ENCODE results near the gene C17orf67. TPM values are rescaled to one million over a fixed set of nuclear protein-coding genes. Genes with fewer than 3 reads are reported as not detected.

The C17orf67 gene
- total and polyA plus RNA-seq, 9 of the 15 experiments (the other 6 are each of a cell fraction or from before 2014, with no cell fraction given): 0.07 to 1.7 (median 0.59) TPM

GRCh38 chr17:56817066-56817465, 16.7 kb downstream of the C17orf67 start:
- no peak overlapping the region for H3K9ac ChIP-seq (ENCODE audit: insufficient read depth in 1 of 2, low read depth in 2 of 2, low read length in 2 of 2)
- no peak overlapping the region for H3K4me2 ChIP-seq (ENCODE audit: insufficient read depth, low read length)
- H3K36me3 ChIP-seq (ENCODE audit: control insufficient read depth, insufficient read depth, low read length): no peaks in the 10 kb centered on the region
- FAIRE-seq (no peak), ATAC-seq (no peak), DNase-seq (ENCODE audit: extremely low read depth in 1 of 4, low spot score in 3 of 4) (no peak)
- H3K4me1 ChIP-seq (replicated peaks in 1 of 2; ENCODE audit: control insufficient read depth in 2 of 2, insufficient read depth in 2 of 2, low read length in 2 of 2): peaks cover 0 to 3% of the 10 kb centered on the region in 2 experiments; a peak in 2 of 5 replicates
- peaks cover 16 to 19% of the 10 kb centered on the region in 2 experiments for H3K27me3 ChIP-seq (ENCODE audit: control insufficient read depth in 2 of 2, insufficient read depth in 2 of 2, low read length in 2 of 2)
- in situ Hi-C loops (cut with MboI): loop anchor here (5.0 kb wide), 1 partner anchor 120 kb away; no protein-coding TSS in a partner anchor
- intact Hi-C loops (cut with micrococcal nuclease): no loop called here
- H3K9me3 ChIP-seq (replicated peaks; ENCODE audit: control insufficient read depth, insufficient read depth, low read depth, low read length): no peaks in the 10 kb centered on the region
- H3K27ac ChIP-seq (ENCODE audit: extremely low read depth, low read depth, low read length): no peak overlapping the region
- no peak overlapping the region for H3K4me3 ChIP-seq
- BruUV-seq (replicated peaks): no TSS peak
- no peaks in the 10 kb centered on the region for H4K20me1 ChIP-seq (replicated peaks; ENCODE audit: control insufficient read depth, insufficient read depth, low read length)
- ChIA-PET CTCF (ENCODE audit: low intra/inter-chr PET ratio) (interaction anchor here (0.6 kb wide), 1 partner anchor 115 kb away, joined by 4 read pairs; no protein-coding TSS in a partner anchor), POLR2A (interaction anchor here (0.9 to 1.3 kb wide), 2 partner anchors 10 to 16 kb away, joined by 3 to 4 read pairs; no protein-coding TSS in a partner anchor)
- no peak overlapping the region for H2AFZ ChIP-seq (ENCODE audit: low read depth, low read length)
- TF ChIP-seq PYGO2 (tag; IDR thresholded peaks at IDR 0.05) (no peak), MYBL2 (IDR thresholded peaks at IDR 0.05; ENCODE audit: low read depth) (no peak), MYBL2 (CRISPR knock-in tag; IDR thresholded peaks at IDR 0.05; ENCODE audit: borderline replicate concordance) (no peak), FOXA3 (CRISPR knock-in tag; conservative IDR thresholded peaks at IDR 0.05 in 1 of 2, IDR thresholded peaks at IDR 0.05 in 1 of 2) (no peak), ZZZ3 (IDR thresholded peaks at IDR 0.05) (no peak), HMG20B (CRISPR knock-in tag; IDR thresholded peaks at IDR 0.05) (no peak), E2F3 (CRISPR knock-in tag; IDR thresholded peaks at IDR 0.05) (no peak), POLR2AphosphoS5 (IDR thresholded peaks at IDR 0.05; ENCODE audit: control insufficient read depth, insufficient read depth, low read depth, low read length) (no peak), SREBF1 (IDR thresholded peaks at IDR 0.05; ENCODE audit: borderline replicate concordance, low read depth, low read length) (no peak), SIRT6 (IDR thresholded peaks at IDR 0.05; ENCODE audit: low read depth, low read length) (no peak), CEBPG (CRISPR knock-in tag; IDR thresholded peaks at IDR 0.05) (no peak), CEBPG (tag; conservative IDR thresholded peaks at IDR 0.05 in 1 of 2, IDR thresholded peaks at IDR 0.05 in 1 of 2) (no peak), ESRRA (IDR thresholded peaks at IDR 0.05; ENCODE audit: borderline replicate concordance, low read depth) (no peak), NUFIP1 (IDR thresholded peaks at IDR 0.05; ENCODE audit: partially characterized antibody) (no peak), GABPB2 (CRISPR knock-in tag; conservative IDR thresholded peaks at IDR 0.05) (no peak), DPF2 (IDR thresholded peaks at IDR 0.05) (no peak), ZNF398 (CRISPR knock-in tag; IDR thresholded peaks at IDR 0.05) (no peak), TAF7 (tag; IDR thresholded peaks at IDR 0.05) (no peak)
- H3K9me1 ChIP-seq (ENCODE audit: control insufficient read depth, insufficient read depth, low read length): no peaks in the 10 kb centered on the region
- no peaks in the 10 kb centered on the region for H3K79me2 ChIP-seq (ENCODE audit: control insufficient read depth, insufficient read depth, low read length)

Data from K562 (cell line).